ENCODE data around the gene TMEM63C. TPM values are rescaled to one million over a fixed set of nuclear protein-coding genes. Genes with fewer than 3 reads are reported as not detected.

The TMEM63C gene
- polyA plus RNA-seq, 1 donor (not counting 4 experiments of a cell fraction or from before 2014, with no cell fraction given): 0.66 TPM

DNA sequence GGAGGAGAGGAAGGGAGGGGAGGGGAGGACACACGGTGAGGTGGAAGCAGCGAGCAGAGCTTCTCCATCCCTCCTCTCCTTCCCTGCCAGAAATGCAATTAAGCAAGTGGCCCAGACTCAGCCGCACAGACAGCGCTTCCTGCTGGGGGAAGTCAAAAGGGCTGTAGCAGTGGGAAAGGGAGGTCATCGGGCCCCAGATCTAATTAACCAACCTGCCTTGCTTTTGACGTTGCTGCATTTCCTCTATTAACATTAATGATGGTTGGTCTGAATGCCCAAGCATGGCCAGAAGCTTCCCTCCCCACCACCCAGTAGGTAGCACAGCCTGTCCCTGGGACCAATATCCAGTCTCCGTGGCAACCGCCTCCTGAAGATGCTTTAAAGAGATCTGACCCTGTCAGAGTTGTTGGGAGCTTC is 94.0 kb downstream of the TMEM63C start:
- H3K27me3 ChIP-seq (ENCODE audit: control insufficient read depth, extremely low read depth, insufficient read depth, low read length): peaks cover 12% of the 10 kb centered on the region
- peaks cover 3 to 11% of the 10 kb centered on the region in 2 experiments for H3K36me3 ChIP-seq (ENCODE audit: control insufficient read depth in 2 of 2, extremely low read depth in 1 of 2, insufficient read depth in 2 of 2, low read length in 2 of 2)
- FAIRE-seq (no peak), DNase-seq (ENCODE audit: low read depth, low spot score) (no peak)
- no peaks in the 10 kb centered on the region for H3K9me3 ChIP-seq (ENCODE audit: control insufficient read depth, low read depth, low read length)
- dilution Hi-C loops (cut with MboI; ENCODE audit: extremely low pct_ligation_motif_present, low sequenced_read_pairs): no loop called here
- no peak overlapping the region for H3K4me3 ChIP-seq (ENCODE audit: control insufficient read depth in 2 of 3, extremely low read depth in 1 of 3, insufficient read depth in 2 of 3, low read depth in 1 of 3, low read length in 3 of 3)
- H3K9ac ChIP-seq (ENCODE audit: control insufficient read depth, extremely low read depth, insufficient read depth, low read length): no peak overlapping the region
- TF ChIP-seq, protein P1, sequence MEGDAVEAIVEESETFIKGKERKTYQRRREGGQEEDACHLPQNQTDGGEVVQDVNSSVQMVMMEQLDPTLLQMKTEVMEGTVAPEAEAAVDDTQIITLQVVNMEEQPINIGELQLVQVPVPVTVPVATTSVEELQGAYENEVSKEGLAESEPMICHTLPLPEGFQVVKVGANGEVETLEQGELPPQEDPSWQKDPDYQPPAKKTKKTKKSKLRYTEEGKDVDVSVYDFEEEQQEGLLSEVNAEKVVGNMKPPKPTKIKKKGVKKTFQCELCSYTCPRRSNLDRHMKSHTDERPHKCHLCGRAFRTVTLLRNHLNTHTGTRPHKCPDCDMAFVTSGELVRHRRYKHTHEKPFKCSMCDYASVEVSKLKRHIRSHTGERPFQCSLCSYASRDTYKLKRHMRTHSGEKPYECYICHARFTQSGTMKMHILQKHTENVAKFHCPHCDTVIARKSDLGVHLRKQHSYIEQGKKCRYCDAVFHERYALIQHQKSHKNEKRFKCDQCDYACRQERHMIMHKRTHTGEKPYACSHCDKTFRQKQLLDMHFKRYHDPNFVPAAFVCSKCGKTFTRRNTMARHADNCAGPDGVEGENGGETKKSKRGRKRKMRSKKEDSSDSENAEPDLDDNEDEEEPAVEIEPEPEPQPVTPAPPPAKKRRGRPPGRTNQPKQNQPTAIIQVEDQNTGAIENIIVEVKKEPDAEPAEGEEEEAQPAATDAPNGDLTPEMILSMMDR (optimal IDR thresholded peaks at IDR 0.05 in 1 of 3, IDR thresholded peaks at IDR 0.05 in 1 of 3, conservative IDR thresholded peaks at IDR 0.05 in 1 of 3; ENCODE audit: extremely low read depth in 1 of 3, insufficient read depth in 2 of 3, low read length in 3 of 3): no peak
- no peak for TF ChIP-seq EZH2 (IDR thresholded peaks at IDR 0.05; ENCODE audit: low read length)
- H3K4me2 ChIP-seq (ENCODE audit: control insufficient read depth, extremely low read depth, insufficient read depth, low read depth, low read length): no peak overlapping the region
- no peaks in the 10 kb centered on the region for H3K9me1 ChIP-seq (ENCODE audit: control insufficient read depth, extremely low read depth, insufficient read depth, low read length)
- H4K20me1 ChIP-seq (ENCODE audit: control insufficient read depth, extremely low read depth, insufficient read depth, low read length): no peaks in the 10 kb centered on the region
- H3K27ac ChIP-seq (ENCODE audit: control insufficient read depth, insufficient read depth, low read length): no peak overlapping the region
- no peak overlapping the region for H2AFZ ChIP-seq (ENCODE audit: control insufficient read depth, low read length)
- H3K79me2 ChIP-seq (ENCODE audit: control insufficient read depth, insufficient read depth, low read length): no peaks in the 10 kb centered on the region
- no peaks in the 10 kb centered on the region for H3K4me1 ChIP-seq (ENCODE audit: control insufficient read depth, extremely low read depth, insufficient read depth, low read length)

DNA sequence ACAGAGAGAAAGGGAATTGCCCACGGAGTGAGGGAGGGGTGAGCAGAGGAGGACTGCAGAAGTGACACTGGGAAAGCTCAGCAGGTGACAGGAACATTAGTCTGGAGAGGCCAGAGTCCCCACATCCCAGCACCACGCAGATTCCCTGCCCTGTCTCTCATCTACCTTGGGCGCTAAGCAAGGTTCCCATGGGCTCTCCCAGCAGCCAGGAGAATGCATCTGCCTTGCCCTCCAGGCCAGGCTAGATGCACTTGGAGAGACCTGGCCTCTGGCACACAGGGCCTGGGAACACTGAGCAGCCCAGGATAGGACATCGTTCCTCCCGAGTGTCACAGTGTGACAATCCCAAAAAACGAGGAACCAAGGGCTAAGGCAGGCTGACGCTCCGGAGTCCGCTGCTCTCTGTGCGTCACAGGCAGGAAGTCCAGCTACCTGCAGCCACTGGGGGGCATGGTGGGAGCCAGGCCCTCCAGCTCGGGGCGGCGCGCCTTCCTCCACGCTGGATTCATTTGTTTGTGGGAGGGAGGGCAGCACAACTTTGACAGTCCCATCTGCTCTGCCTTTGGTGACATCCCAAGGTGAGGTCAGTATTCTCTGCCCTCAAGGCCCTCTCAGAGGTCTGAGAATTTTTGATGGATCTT is 94.8 kb downstream of the TMEM63C start:
- no peak overlapping the region for H3K27ac ChIP-seq (ENCODE audit: control insufficient read depth, insufficient read depth, low read length)
- H3K9ac ChIP-seq (ENCODE audit: control insufficient read depth, extremely low read depth, insufficient read depth, low read length): no peak overlapping the region
- H3K79me2 ChIP-seq (ENCODE audit: control insufficient read depth, insufficient read depth, low read length): no peaks in the 10 kb centered on the region
- no peak overlapping the region for H2AFZ ChIP-seq (ENCODE audit: control insufficient read depth, low read length)
- FAIRE-seq: no peak
- peaks cover 3 to 11% of the 10 kb centered on the region in 2 experiments for H3K36me3 ChIP-seq (ENCODE audit: control insufficient read depth in 2 of 2, extremely low read depth in 1 of 2, insufficient read depth in 2 of 2, low read length in 2 of 2)
- no peak overlapping the region for H3K4me2 ChIP-seq (ENCODE audit: control insufficient read depth, extremely low read depth, insufficient read depth, low read depth, low read length)
- no peak overlapping the region for H3K4me3 ChIP-seq (ENCODE audit: control insufficient read depth in 2 of 3, extremely low read depth in 1 of 3, insufficient read depth in 2 of 3, low read depth in 1 of 3, low read length in 3 of 3)
- DNase-seq (ENCODE audit: low read depth, low spot score): no peak
- no peaks in the 10 kb centered on the region for H3K4me1 ChIP-seq (ENCODE audit: control insufficient read depth, extremely low read depth, insufficient read depth, low read length)
- no peaks in the 10 kb centered on the region for H4K20me1 ChIP-seq (ENCODE audit: control insufficient read depth, extremely low read depth, insufficient read depth, low read length)
- H3K9me1 ChIP-seq (ENCODE audit: control insufficient read depth, extremely low read depth, insufficient read depth, low read length): no peaks in the 10 kb centered on the region
- H3K9me3 ChIP-seq (ENCODE audit: control insufficient read depth, low read depth, low read length): no peaks in the 10 kb centered on the region
- dilution Hi-C loops (cut with MboI; ENCODE audit: extremely low pct_ligation_motif_present, low sequenced_read_pairs): no loop called here
- TF ChIP-seq EZH2 (IDR thresholded peaks at IDR 0.05; ENCODE audit: low read length): no peak
- TF ChIP-seq, protein P1 (optimal IDR thresholded peaks at IDR 0.05 in 1 of 3, IDR thresholded peaks at IDR 0.05 in 1 of 3, conservative IDR thresholded peaks at IDR 0.05 in 1 of 3; ENCODE audit: extremely low read depth in 1 of 3, insufficient read depth in 2 of 3, low read length in 3 of 3): no peak
- H3K27me3 ChIP-seq (ENCODE audit: control insufficient read depth, extremely low read depth, insufficient read depth, low read length): peaks cover 4% of the 10 kb centered on the region
